NCI-H2107 (cell line): ENCODE results near the gene PTPRH.

Experiments used
- DNase-seq: peaks from one replicate; lab custom pipeline; 2025; lab: John Stamatoyannopoulos, UW

The PTPRH gene

GRCh38 chr19:55245236-55245904 is 36.1 kb upstream of the PTPRH start:
- DNase-seq: no peak

- DNase-seq: no peak
These were observed 34.8 kb upstream of the PTPRH start for GRCh38 chr19:55244004-55244680.

GRCh38 chr19:55242517-55242916 is 33.2 kb upstream of the PTPRH start:
- DNase-seq: no peak

- no peak for DNase-seq
These were observed 32.7 kb upstream of the PTPRH start for GRCh38 chr19:55241935-55242464.

- DNase-seq: no peak
These were observed 32.0 kb upstream of the PTPRH start for GRCh38 chr19:55241143-55241934.

- DNase-seq: no peak
These were observed 31.4 kb upstream of the PTPRH start for GRCh38 chr19:55240713-55241020.

- DNase-seq: no peak
These were observed 29.7 kb upstream of the PTPRH start for GRCh38 chr19:55239004-55239403.

GRCh38 chr19:55238030-55238429 is 28.7 kb upstream of the PTPRH start:
- no peak for DNase-seq

GRCh38 chr19:55232986-55233385 is 23.7 kb upstream of the PTPRH start:
- no peak for DNase-seq

- DNase-seq: no peak
These were observed 22.9 kb upstream of the PTPRH start for GRCh38 chr19:55232286-55232602.

- DNase-seq: no peak
These were observed 22.3 kb upstream of the PTPRH start for GRCh38 chr19:55231391-55232285.

- DNase-seq: no peak
These were observed 21.5 kb upstream of the PTPRH start for GRCh38 chr19:55230780-55231179.

- DNase-seq: no peak
These were observed 21.0 kb upstream of the PTPRH start for GRCh38 chr19:55230329-55230728.

- DNase-seq: no peak
These were observed 20.5 kb upstream of the PTPRH start for GRCh38 chr19:55229789-55230182.

GRCh38 chr19:55229145-55229788 is 20.0 kb upstream of the PTPRH start:
- no peak for DNase-seq

- no peak for DNase-seq
These were observed 19.2 kb upstream of the PTPRH start, which contains the start of gene TMEM86B for GRCh38 chr19:55228403-55229031. TSS of gene TMEM86B (minus strand) at chr19:55228763. CDS start at chr19:55228741, 22 bp downstream.

GRCh38 chr19:55228015-55228391 is 18.7 kb upstream of the PTPRH start:
- no peak for DNase-seq

- no peak for DNase-seq
These were observed 18.1 kb upstream of the PTPRH start for GRCh38 chr19:55227241-55228014.

- no peak for DNase-seq
These were observed 17.5 kb upstream of the PTPRH start for GRCh38 chr19:55226788-55227187.

- no peak for DNase-seq
These were observed 17.0 kb upstream of the PTPRH start for GRCh38 chr19:55226273-55226672.
